DMS79 treated with DMSO at 0.1 percent for 48 hours (cell line): ENCODE results near the gene TPPP3.

Experiments
- DNase-seq: peaks from one replicate; lab custom pipeline; 2025; lab: John Stamatoyannopoulos, UW

Gene TPPP3

DNA sequence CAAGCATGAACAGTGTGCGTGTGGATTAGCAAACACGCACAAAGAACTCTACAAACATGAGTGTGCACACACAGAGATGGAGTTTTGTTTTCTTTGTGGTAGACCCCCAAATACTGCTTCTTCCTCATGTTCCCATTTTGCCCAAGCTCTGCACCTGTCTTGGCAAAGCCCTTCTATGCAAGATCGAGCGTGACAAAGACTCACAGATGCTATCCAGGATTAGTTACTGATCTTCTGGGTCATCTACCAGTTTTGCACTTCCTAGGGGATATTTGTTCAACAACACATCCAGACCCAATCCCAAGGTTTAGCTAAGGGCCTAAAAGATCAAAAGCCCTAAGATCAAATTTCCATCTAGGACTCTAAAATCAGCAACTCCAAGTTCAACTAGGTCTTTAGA lies 50.7 kb downstream of the TPPP3 start:
- peak; percentile 48 for DNase-seq

DNA sequence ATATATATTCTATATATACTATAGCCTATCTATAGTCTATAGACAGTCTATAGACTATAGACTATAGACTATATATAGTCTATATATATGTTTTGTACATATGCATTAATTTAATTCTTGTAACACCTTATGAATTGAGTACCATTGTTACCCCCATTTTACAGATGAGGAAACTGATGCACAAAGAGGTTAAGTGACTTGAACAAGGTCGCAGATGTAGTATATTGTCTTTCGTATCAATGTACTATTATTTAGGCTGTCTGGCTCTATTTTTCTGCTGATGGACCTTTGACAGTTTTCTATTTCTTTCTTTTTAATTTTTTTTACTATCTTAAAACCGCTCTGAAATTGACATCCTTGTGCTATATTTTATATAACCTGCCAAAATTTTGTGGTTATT lies 52.0 kb downstream of the TPPP3 start:
- no peak for DNase-seq
